ENCODE data around the gene LDLR. TPM values are rescaled to one million over a fixed set of nuclear protein-coding genes. Genes with fewer than 3 reads are reported as not detected.

The LDLR gene
- total RNA-seq (2014; rRNA removed; shearing (Covaris generic)), result 51.6 and 57.0 TPM in 2 replicates

- Histone ChIP-seq H3K4me3 (peak within 1 kb of the TSS; percentile 84), H3K9me3 (replicated peaks) (no peaks in the 10 kb centered on the region), H3K4me1 (peaks cover 11% of the 10 kb centered on the region), H3K36me3 (peaks cover 24% of the 10 kb centered on the region), H3K27me3 (no peaks in the 10 kb centered on the region), H3K27ac (peak within 1 kb of the TSS; percentile 83)
- peak; percentile 87 to 92 for DNase-seq
These were observed at the start of gene LDLR for GRCh38 chr19:11089254-11090013. LDLR (plus strand) TSS chr19:11089463; CDS start chr19:11089549, 86 bp downstream.

GRCh38 chr19:11041194-11041593, 48.1 kb upstream of the LDLR start:
- DNase-seq, result no peak
- Histone ChIP-seq H3K4me3 (no peak overlapping the region), H3K36me3 (peaks cover 78% of the 10 kb centered on the region), H3K27ac (no peak overlapping the region), H3K9me3 (replicated peaks) (no peaks in the 10 kb centered on the region), H3K27me3 (no peaks in the 10 kb centered on the region), H3K4me1 (peaks cover 6% of the 10 kb centered on the region)

- Histone ChIP-seq H3K4me3 (no peak overlapping the region), H3K9me3 (replicated peaks) (no peaks in the 10 kb centered on the region), H3K4me1 (no peaks in the 10 kb centered on the region), H3K36me3 (peaks cover 73% of the 10 kb centered on the region), H3K27me3 (no peaks in the 10 kb centered on the region), H3K27ac (no peak overlapping the region)
- no peak for DNase-seq
These were observed 47.2 kb upstream of the LDLR start for GRCh38 chr19:11041966-11042627.

- Histone ChIP-seq H3K9me3 (replicated peaks) (no peaks in the 10 kb centered on the region), H3K36me3 (peaks cover 54% of the 10 kb centered on the region), H3K27ac (no peak overlapping the region), H3K27me3 (no peaks in the 10 kb centered on the region), H3K4me1 (no peaks in the 10 kb centered on the region), H3K4me3 (no peak overlapping the region)
- no peak for DNase-seq
These were observed 44.8 kb upstream of the LDLR start for GRCh38 chr19:11044431-11044830.

GRCh38 chr19:11045536-11045935, 43.7 kb upstream of the LDLR start:
- H3K4me1 ChIP-seq, result no peaks in the 10 kb centered on the region
- H3K36me3 ChIP-seq, result peaks cover 48% of the 10 kb centered on the region
- H3K9me3 ChIP-seq (replicated peaks), result no peaks in the 10 kb centered on the region
- H3K27ac ChIP-seq, result no peak overlapping the region
- H3K4me3 ChIP-seq, result no peak overlapping the region
- no peaks in the 10 kb centered on the region for H3K27me3 ChIP-seq
- DNase-seq, result no peak

- H3K9me3 ChIP-seq (replicated peaks), result no peaks in the 10 kb centered on the region
- no peak overlapping the region for H3K27ac ChIP-seq
- no peak for DNase-seq
- H3K36me3 ChIP-seq, result peaks cover 35% of the 10 kb centered on the region
- H3K4me3 ChIP-seq, result no peak overlapping the region
- no peaks in the 10 kb centered on the region for H3K27me3 ChIP-seq
- no peaks in the 10 kb centered on the region for H3K4me1 ChIP-seq
These were observed 42.5 kb upstream of the LDLR start for GRCh38 chr19:11046605-11047354.

GRCh38 chr19:11047866-11048265, 41.4 kb upstream of the LDLR start:
- peaks cover 27% of the 10 kb centered on the region for H3K36me3 ChIP-seq

GRCh38 chr19:11050323-11051114, 38.7 kb upstream of the LDLR start:
- Histone ChIP-seq H3K4me3 (no peak overlapping the region), H3K27ac (no peak overlapping the region), H3K36me3 (peaks cover 30% of the 10 kb centered on the region), H3K4me1 (no peaks in the 10 kb centered on the region), H3K27me3 (no peaks in the 10 kb centered on the region), H3K9me3 (replicated peaks) (no peaks in the 10 kb centered on the region)
- DNase-seq, result no peak

More at GRCh38 chr19:11047866-11048265, 41.4 kb upstream of the LDLR start:
- H3K9me3 ChIP-seq (replicated peaks), result no peaks in the 10 kb centered on the region
- no peak overlapping the region for H3K4me3 ChIP-seq
- H3K27ac ChIP-seq, result no peak overlapping the region
- no peaks in the 10 kb centered on the region for H3K27me3 ChIP-seq
- H3K4me1 ChIP-seq, result no peaks in the 10 kb centered on the region
- DNase-seq, result peak in 1 of 2 experiments; percentile 30

GRCh38 chr19:11053817-11054195, 35.5 kb upstream of the LDLR start:
- no peaks in the 10 kb centered on the region for H3K9me3 ChIP-seq (replicated peaks)
- no peak overlapping the region for H3K4me3 ChIP-seq
- no peaks in the 10 kb centered on the region for H3K4me1 ChIP-seq
- no peaks in the 10 kb centered on the region for H3K27me3 ChIP-seq
- no peak overlapping the region for H3K27ac ChIP-seq
- no peak for DNase-seq
- peaks cover 29% of the 10 kb centered on the region for H3K36me3 ChIP-seq

- Histone ChIP-seq H3K27me3 (no peaks in the 10 kb centered on the region), H3K9me3 (replicated peaks) (no peaks in the 10 kb centered on the region), H3K27ac (no peak overlapping the region), H3K4me3 (no peak overlapping the region), H3K4me1 (no peaks in the 10 kb centered on the region), H3K36me3 (peaks cover 31% of the 10 kb centered on the region)
- DNase-seq, result no peak
These were observed 35.1 kb upstream of the LDLR start for GRCh38 chr19:11054200-11054599.

- Histone ChIP-seq H3K9me3 (replicated peaks) (no peaks in the 10 kb centered on the region), H3K4me3 (no peak overlapping the region), H3K4me1 (no peaks in the 10 kb centered on the region), H3K36me3 (peaks cover 35% of the 10 kb centered on the region), H3K27ac (no peak overlapping the region), H3K27me3 (no peaks in the 10 kb centered on the region)
- DNase-seq, result no peak
These were observed 34.6 kb upstream of the LDLR start for GRCh38 chr19:11054628-11055027.

GRCh38 chr19:11058246-11059030, 30.8 kb upstream of the LDLR start:
- DNase-seq, result no peak
- Histone ChIP-seq H3K9me3 (replicated peaks) (no peaks in the 10 kb centered on the region), H3K4me3 (no peak overlapping the region), H3K27ac (no peak overlapping the region), H3K36me3 (peaks cover 45% of the 10 kb centered on the region), H3K27me3 (no peaks in the 10 kb centered on the region), H3K4me1 (no peaks in the 10 kb centered on the region)

GRCh38 chr19:11059511-11060358, 29.5 kb upstream of the LDLR start:
- no peak overlapping the region for H3K4me3 ChIP-seq
- DNase-seq, result no peak
- no peaks in the 10 kb centered on the region for H3K9me3 ChIP-seq (replicated peaks)
- no peak overlapping the region for H3K27ac ChIP-seq
- H3K27me3 ChIP-seq, result no peaks in the 10 kb centered on the region
- no peaks in the 10 kb centered on the region for H3K4me1 ChIP-seq
- H3K36me3 ChIP-seq, result peaks cover 43% of the 10 kb centered on the region
